Fibroblast of lung (primary cell): ENCODE measurements around the gene MAN2B2.

Experiments used
- EZH2 ChIP-seq: IDR thresholded peaks from 2 replicates; pipeline ENCODE4 v1.5.1; 2012; ENCODE audit warnings: low read length, control low read depth, mild to moderate bottlenecking; ENCODE audit errors: missing control alignments
- TF ChIP-seq, protein P1 (sequence below), 2 donors: IDR thresholded peaks in 1 of 2; conservative IDR thresholded peaks in 1 of 2; 1 replicate in 1 of 2; 2 replicates in 1 of 2; pipeline ENCODE4 v1.5.1; 2011 to 2012; ENCODE audit warnings: low read length in 2 of 2, control low read depth in 1 of 2, inconsistent platforms in 1 of 2, low read depth in 1 of 2, mild to moderate bottlenecking in 1 of 2

DNA sequence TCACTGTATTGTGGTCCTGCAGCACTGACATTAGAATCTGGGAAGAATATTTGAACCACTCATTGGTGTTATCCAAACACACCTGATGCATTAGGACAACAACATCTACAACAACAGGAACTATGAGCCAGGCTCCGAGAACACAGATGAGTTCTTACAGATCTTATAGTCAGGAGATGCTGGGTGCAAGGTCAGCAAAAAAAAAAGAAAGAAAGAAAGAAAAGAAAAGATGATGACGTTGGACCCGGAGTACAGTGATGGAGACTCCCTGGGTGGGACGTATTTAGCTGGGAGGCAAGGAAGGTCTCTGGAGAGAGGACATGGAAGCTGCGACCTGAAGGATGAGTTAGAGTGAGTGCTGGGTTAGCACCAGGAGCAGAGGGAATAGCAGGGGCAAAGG, 17.8 kb upstream of the MAN2B2 start:
- TF ChIP-seq, protein P1, sequence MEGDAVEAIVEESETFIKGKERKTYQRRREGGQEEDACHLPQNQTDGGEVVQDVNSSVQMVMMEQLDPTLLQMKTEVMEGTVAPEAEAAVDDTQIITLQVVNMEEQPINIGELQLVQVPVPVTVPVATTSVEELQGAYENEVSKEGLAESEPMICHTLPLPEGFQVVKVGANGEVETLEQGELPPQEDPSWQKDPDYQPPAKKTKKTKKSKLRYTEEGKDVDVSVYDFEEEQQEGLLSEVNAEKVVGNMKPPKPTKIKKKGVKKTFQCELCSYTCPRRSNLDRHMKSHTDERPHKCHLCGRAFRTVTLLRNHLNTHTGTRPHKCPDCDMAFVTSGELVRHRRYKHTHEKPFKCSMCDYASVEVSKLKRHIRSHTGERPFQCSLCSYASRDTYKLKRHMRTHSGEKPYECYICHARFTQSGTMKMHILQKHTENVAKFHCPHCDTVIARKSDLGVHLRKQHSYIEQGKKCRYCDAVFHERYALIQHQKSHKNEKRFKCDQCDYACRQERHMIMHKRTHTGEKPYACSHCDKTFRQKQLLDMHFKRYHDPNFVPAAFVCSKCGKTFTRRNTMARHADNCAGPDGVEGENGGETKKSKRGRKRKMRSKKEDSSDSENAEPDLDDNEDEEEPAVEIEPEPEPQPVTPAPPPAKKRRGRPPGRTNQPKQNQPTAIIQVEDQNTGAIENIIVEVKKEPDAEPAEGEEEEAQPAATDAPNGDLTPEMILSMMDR (conservative IDR thresholded peaks at IDR 0.05 in 1 of 2, IDR thresholded peaks at IDR 0.05 in 1 of 2; ENCODE audit: low read depth in 1 of 2, low read length in 2 of 2), result no peak
- no peak for TF ChIP-seq EZH2
